ENCODE results near the gene ITGB3. TPM values are rescaled to one million over a fixed set of nuclear protein-coding genes. Genes with fewer than 3 reads are reported as not detected.

The ITGB3 gene
- polyA plus RNA-seq, 3 donors = 0.45 to 7.7 (median 4.4) TPM

DNA sequence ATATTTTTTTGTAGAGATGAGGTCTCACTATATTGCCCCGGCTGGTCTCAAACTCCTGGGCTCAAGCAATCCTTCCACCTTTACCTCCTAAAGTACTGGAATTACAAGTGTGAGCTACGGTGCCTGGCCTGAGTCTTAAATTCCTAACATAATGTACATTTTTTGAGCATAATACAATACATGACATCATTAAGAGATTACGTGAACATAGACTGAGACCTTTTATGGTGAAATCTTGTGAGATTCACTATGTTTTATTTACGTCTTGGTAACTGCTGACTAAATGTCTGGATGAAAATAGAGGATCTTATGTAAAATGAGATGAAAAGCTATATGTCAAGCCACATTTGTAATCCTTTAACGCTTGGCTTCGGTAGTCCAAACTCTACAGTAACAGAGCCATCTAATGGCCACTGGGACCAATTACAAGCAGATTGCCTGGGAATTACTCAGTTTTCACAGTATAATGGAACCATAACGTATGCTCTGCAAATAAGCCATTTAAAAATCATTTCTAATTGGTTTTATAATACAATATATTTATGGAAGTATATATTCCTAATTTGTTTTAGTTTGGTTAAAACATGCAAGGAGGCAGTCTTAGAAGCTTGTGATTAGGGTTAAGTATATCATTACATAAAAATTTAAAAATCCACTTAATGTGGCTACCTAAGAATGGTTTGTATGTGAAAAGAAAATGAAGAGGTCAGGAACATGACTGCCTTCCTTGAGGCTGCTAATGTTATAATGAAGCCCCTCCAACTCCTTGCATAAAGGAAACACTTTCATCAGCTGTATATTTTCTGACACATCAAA, 62.0 kb downstream of the ITGB3 start:
- 21 to 24% (median 23%) methylated on average over 7 of the region's 7 CpGs for WGBS, 3 donors
- no peak overlapping the region for H3K27ac ChIP-seq (ENCODE audit: low read depth, low read length)

DNA sequence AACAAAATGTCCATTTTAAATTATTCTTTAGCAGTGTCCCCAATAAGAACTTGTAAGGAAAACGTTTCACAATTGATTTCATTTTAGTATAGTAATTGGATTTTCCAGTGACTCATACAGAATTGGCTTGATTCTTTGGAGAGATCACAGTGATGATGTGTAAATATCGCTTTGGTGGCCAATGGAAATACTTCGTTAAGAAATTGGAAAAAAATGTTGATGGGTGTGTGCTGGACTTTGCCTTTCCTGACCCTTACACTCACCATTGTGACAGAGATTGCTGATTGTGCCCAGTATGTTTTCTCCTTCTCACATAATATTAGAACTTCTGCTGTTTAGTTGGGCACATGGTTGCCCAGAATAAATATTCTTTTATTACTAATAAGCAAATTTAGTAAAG, 62.7 kb downstream of the ITGB3 start:
- no peak overlapping the region for H3K27ac ChIP-seq (ENCODE audit: low read depth, low read length)
- WGBS, 3 donors = 16 to 40% (median 36%) methylated on average over 3 of the region's 3 CpGs

DNA sequence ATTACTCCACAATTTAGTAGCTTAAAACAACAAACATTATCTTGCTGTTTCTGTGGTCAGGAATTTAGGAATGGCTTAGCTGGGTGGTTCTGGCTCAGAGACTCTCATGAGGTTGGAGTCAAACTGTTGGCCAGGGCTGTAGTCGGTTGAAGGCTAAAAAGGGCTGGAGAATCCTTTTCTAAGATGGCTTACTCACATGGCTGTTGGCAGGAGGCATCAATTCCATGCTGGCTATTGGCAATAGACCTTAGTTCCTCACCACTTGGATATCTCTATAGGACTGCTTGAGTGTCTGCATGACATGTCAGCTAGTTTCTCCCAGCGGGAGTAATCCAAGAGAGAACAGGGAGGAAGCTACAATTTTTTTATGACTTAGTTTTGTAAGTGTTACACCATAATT, 63.5 kb downstream of the ITGB3 start:
- no peak overlapping the region for H3K27ac ChIP-seq (ENCODE audit: low read depth, low read length)
- 64 to 74% (median 69%) methylated on average over 2 of the region's 2 CpGs for WGBS, 3 donors

GRCh38 chr17:47318197-47318918, 64.7 kb downstream of the ITGB3 start:
- 94 to 98% (median 96%) methylated on average over 3 of the region's 3 CpGs for WGBS, 3 donors
- no peak overlapping the region for H3K27ac ChIP-seq (ENCODE audit: low read depth, low read length)

GRCh38 chr17:47320879-47321502, 67.4 kb downstream of the ITGB3 start:
- WGBS, 3 donors = 80 to 89% (median 84%) methylated on average over 5 of the region's 5 CpGs
- H3K27ac ChIP-seq (ENCODE audit: low read depth, low read length) = no peak overlapping the region

GRCh38 chr17:47323382-47324223, 70.0 kb downstream of the ITGB3 start, which contains the start of gene EFCAB13:
Gene EFCAB13 (plus strand): TSS chr17:47323955. CDS start chr17:47328354, 4,399 bp downstream.
- H3K27ac ChIP-seq (ENCODE audit: low read depth, low read length) = peak within 1 kb of the TSS; percentile 57
- 0 to 1% (median 0%) methylated on average over 65 to 72 of the region's 72 CpGs for WGBS, 3 donors

DNA sequence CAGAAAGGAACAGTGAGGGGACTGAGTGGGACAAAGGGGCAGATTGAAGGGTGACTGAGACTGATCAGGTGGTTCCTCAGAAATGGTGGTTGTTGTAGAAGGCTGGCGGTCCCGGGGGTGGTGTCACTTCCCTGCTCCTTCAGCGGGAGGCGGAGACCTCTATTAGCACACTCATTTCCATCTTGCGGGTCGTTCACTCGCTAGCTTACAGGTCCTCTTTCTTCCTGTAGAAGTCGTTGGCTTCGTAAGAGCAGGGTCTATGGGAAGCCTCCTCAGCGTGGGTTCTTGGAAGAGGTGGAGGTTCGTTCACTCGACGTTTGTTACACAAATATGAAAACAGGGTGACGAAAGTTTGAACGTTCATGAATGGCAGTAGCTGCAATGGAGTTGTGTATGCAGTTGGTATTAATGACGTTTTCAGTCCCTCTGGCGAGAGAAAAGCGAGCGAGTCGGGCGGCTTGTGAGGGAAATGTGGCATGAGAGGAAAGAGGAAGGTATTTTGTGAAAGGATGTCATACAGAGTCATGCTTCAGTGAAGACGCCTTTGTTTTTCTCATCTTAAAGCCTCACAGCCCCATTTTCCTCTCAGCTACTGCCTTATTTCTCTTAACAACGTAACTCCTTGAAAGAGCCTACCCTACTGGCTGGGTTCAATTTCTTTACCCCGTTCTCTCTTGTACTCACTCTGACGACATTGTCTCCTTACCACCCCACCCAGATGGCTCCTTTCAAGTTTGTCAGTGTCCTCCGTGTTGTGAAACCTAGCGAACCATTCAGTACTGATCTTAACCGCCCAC, 70.8 kb downstream of the ITGB3 start:
- whole genome bisulfite sequencing, 3 donors = 8 to 25% (median 9%) methylated on average over 28 of the region's 28 CpGs
- H3K27ac ChIP-seq (ENCODE audit: low read depth, low read length) = peak overlapping the region; percentile 34

- WGBS, 3 donors = 89 to 100% (median 98%) methylated on average over 1 of the region's 1 CpG
- no peak overlapping the region for H3K27ac ChIP-seq (ENCODE audit: low read depth, low read length)
Measured at GRCh38 chr17:47325176-47325575, 71.5 kb downstream of the ITGB3 start.

DNA sequence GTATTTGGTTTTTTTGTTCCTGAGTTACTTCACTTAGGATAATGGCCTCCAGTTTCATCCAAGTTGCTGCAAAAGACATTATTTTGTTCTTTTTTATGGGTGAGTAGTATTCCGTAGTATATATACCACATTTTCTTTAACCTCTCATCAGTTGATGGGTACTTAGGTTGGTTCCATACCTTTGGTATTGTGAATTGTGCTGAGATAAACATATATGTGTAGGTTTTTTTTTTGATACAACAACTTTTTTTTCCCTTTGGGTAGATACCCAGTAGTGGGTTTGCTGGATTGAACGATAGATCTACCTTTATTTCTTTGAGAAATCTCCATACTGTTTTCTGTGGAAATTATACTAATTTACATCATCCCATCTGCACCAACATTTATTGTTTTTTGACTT, 76.9 kb downstream of the ITGB3 start:
- WGBS, 3 donors = 95 to 100% (median 97%) methylated on average over 2 of the region's 2 CpGs
- H3K27ac ChIP-seq (ENCODE audit: low read depth, low read length) = no peak overlapping the region

- H3K27ac ChIP-seq (ENCODE audit: low read depth, low read length) = no peak overlapping the region
Measured at GRCh38 chr17:47332287-47332686, 78.7 kb downstream of the ITGB3 start.

GRCh38 chr17:47335101-47335936, 81.7 kb downstream of the ITGB3 start:
- no peak overlapping the region for H3K27ac ChIP-seq (ENCODE audit: low read depth, low read length)
- WGBS, 3 donors = 55 to 85% (median 64%) methylated on average over 4 of the region's 4 CpGs

- WGBS, 3 donors = 95 to 99% (median 96%) methylated on average over 3 of the region's 3 CpGs
- no peak overlapping the region for H3K27ac ChIP-seq (ENCODE audit: low read depth, low read length)
Measured at GRCh38 chr17:47338026-47338425, 84.4 kb downstream of the ITGB3 start.

DNA sequence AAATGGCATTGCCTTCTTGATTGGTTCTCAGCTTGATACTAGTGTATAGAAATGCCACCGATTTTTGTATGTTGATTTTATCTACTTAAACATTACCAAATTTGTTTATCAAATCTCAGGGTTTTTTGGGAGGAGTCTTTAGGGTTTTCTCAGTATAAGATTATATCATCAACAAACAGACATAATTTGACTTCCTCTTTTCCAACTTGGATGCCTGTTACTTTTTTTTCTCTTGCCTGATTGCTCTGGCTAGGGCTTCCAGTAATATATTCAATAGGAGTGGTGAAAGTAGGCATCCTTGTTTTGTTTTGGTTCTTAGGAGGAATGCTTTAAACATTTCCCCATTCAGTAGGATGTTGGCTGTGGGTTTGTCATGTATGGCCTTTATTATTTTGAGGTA, 99.2 kb downstream of the ITGB3 start:
- H3K27ac ChIP-seq (ENCODE audit: low read depth, low read length) = no peak overlapping the region
- WGBS, 3 donors = 69 to 79% (median 76%) methylated on average over 1 of the region's 1 CpG

- H3K27ac ChIP-seq (ENCODE audit: low read depth, low read length) = no peak overlapping the region
- 65 to 85% (median 78%) methylated on average over 1 of the region's 1 CpG for WGBS, 3 donors
Measured at GRCh38 chr17:47358652-47359051, 105.0 kb downstream of the ITGB3 start.
